ENCODE data around the gene ZNRF1.

ZNRF1 gene

DNA sequence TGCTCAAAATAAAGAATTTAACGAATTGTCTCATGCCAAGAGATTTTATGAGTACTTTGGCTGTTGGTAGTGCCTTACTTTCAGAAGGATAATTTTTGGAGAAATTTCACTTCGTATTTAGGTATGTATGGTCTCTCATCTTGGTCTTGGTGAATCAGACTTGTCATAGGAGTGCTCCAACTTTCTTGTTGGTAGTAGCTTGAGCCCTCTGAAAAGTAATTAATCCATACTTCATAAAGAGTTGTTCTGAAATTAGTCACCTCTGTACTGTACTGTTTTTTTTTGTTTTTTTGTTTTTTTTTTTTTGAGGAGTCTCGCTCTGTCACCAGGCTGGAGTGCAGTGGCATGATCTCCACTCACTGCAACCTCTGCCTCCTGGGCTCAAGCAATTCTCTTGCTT, 11.6 kb downstream of the ZNRF1 start:
- TF ChIP-seq FOXP2 (optimal IDR thresholded peaks at IDR 0.05; ENCODE audit: borderline replicate concordance, extremely low read depth, extremely low read length, insufficient read depth) (no peak), POLR2AphosphoS5 (IDR thresholded peaks at IDR 0.05; ENCODE audit: low read depth, low read length) (no peak), SIN3A (IDR thresholded peaks at IDR 0.05; ENCODE audit: borderline replicate concordance, insufficient read depth, low read length) (no peak), TAF1 (IDR thresholded peaks at IDR 0.05; ENCODE audit: borderline replicate concordance, insufficient read depth, low read length) (no peak)
- TF ChIP-seq, protein P1, sequence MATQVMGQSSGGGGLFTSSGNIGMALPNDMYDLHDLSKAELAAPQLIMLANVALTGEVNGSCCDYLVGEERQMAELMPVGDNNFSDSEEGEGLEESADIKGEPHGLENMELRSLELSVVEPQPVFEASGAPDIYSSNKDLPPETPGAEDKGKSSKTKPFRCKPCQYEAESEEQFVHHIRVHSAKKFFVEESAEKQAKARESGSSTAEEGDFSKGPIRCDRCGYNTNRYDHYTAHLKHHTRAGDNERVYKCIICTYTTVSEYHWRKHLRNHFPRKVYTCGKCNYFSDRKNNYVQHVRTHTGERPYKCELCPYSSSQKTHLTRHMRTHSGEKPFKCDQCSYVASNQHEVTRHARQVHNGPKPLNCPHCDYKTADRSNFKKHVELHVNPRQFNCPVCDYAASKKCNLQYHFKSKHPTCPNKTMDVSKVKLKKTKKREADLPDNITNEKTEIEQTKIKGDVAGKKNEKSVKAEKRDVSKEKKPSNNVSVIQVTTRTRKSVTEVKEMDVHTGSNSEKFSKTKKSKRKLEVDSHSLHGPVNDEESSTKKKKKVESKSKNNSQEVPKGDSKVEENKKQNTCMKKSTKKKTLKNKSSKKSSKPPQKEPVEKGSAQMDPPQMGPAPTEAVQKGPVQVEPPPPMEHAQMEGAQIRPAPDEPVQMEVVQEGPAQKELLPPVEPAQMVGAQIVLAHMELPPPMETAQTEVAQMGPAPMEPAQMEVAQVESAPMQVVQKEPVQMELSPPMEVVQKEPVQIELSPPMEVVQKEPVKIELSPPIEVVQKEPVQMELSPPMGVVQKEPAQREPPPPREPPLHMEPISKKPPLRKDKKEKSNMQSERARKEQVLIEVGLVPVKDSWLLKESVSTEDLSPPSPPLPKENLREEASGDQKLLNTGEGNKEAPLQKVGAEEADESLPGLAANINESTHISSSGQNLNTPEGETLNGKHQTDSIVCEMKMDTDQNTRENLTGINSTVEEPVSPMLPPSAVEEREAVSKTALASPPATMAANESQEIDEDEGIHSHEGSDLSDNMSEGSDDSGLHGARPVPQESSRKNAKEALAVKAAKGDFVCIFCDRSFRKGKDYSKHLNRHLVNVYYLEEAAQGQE (IDR thresholded peaks at IDR 0.05; ENCODE audit: insufficient read depth in 1 of 2, low read depth in 2 of 2, low read length in 2 of 2): no peak

DNA sequence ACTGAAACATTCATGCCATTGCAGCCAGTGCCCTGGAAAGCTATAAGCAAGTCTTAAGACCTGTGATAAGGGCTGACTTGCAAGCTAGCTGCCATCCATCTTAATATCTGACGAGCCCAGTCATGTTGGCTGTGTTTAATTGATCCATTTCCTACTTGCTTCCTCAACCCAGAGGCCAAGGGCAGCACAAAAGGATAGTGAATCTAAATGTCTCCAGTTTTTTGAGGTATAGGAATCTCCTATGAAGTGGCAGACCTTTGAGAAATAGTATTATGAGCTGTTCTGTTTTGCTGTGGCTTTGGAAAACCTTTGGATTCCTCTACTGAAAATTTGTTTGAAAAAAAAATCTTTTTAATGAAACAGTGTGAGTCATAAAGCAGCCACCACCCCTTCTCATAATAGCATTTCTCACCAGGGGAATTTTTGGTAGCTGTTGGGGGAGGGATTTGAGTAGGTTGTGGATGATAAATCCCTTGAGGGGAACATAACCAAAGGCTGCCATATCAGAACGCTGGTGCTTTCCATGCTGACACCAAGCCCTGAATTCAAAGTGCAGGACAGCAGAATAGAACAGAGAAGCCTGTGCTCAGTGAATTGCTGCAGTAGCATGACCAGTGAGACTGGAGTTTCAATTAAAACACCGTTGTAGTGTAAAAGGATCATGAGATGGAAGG, 12.9 kb downstream of the ZNRF1 start:
- TF ChIP-seq POLR2AphosphoS5 (IDR thresholded peaks at IDR 0.05; ENCODE audit: low read depth, low read length) (no peak), TAF1 (IDR thresholded peaks at IDR 0.05; ENCODE audit: borderline replicate concordance, insufficient read depth, low read length) (no peak), SIN3A (IDR thresholded peaks at IDR 0.05; ENCODE audit: borderline replicate concordance, insufficient read depth, low read length) (no peak), FOXP2 (optimal IDR thresholded peaks at IDR 0.05; ENCODE audit: borderline replicate concordance, extremely low read depth, extremely low read length, insufficient read depth) (no peak)
- TF ChIP-seq, protein P1 (IDR thresholded peaks at IDR 0.05; ENCODE audit: insufficient read depth in 1 of 2, low read depth in 2 of 2, low read length in 2 of 2): no peak

DNA sequence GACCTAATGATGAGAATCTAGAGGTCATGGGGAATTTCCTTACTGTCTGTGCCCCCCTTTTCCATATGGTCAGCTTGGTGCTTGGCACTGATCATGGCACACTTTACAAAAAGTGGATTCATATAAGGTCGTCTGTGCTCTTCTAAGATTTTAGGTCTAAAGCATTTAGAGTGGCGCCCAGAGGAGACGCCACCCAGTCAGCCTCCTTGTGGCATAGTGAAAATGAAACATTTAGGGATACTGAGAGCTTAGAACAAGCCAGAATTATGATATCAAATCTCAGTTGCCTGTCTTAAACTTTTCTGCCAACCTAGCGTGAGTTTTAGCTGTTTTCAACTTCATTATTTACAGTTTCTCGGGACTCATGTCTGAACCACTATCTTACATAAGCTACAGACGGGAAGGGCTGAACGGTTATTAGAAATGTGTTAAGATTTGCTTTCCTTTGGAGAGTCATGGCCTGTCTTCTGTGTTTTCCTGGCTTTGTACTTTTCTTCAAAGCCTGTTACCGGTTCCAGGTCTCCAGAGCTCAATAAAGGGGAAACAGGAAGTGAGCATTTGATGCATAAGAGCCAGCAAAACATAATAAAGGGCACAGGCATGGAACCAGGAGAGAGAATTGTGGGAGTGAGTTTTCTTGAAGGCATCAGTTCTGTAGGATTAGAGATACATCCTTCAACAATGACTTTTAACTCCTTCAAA, 13.7 kb downstream of the ZNRF1 start:
- TF ChIP-seq FOXP2 (optimal IDR thresholded peaks at IDR 0.05; ENCODE audit: borderline replicate concordance, extremely low read depth, extremely low read length, insufficient read depth) (no peak), SIN3A (IDR thresholded peaks at IDR 0.05; ENCODE audit: borderline replicate concordance, insufficient read depth, low read length) (no peak), TAF1 (IDR thresholded peaks at IDR 0.05; ENCODE audit: borderline replicate concordance, insufficient read depth, low read length) (no peak), POLR2AphosphoS5 (IDR thresholded peaks at IDR 0.05; ENCODE audit: low read depth, low read length) (no peak)
- TF ChIP-seq, protein P1 (IDR thresholded peaks at IDR 0.05; ENCODE audit: insufficient read depth in 1 of 2, low read depth in 2 of 2, low read length in 2 of 2): no peak

DNA sequence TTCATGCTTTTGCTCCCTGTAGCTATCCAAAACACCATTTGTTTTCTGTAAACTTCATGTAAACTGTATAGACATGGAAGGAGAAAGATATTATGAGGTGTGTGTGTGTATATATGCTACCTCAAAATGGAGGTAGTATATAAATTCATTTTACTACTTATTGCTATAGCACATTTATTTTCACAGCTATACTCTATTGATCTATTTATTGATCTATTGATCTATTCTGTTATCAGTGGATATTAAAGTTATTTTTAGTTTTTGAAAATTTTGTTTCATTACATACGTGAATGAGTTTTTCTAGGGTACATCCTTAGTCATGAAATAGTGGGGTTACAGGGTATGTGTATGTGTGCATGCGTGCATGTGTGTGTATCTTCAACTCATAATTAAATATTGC, 15.5 kb downstream of the ZNRF1 start:
- TF ChIP-seq, protein P1 (IDR thresholded peaks at IDR 0.05; ENCODE audit: insufficient read depth in 1 of 2, low read depth in 2 of 2, low read length in 2 of 2): no peak
- no peak for TF ChIP-seq SIN3A (IDR thresholded peaks at IDR 0.05; ENCODE audit: borderline replicate concordance, insufficient read depth, low read length)
- no peak for TF ChIP-seq POLR2AphosphoS5 (IDR thresholded peaks at IDR 0.05; ENCODE audit: low read depth, low read length)
- no peak for TF ChIP-seq FOXP2 (optimal IDR thresholded peaks at IDR 0.05; ENCODE audit: borderline replicate concordance, extremely low read depth, extremely low read length, insufficient read depth)
- TF ChIP-seq TAF1 (IDR thresholded peaks at IDR 0.05; ENCODE audit: borderline replicate concordance, insufficient read depth, low read length): no peak

Data from PFSK-1 (cell line).